ENCODE measurements around the gene OXNAD1.
A peak's percentile ranks its signal among the peaks of the same experiment; 100 is the strongest.
"Not testable (repeated sequence)": the region's sequence is repeated elsewhere in the genome, so short reads cannot be mapped to it uniquely, and the experiment has no call there.

OXNAD1 gene

DNA sequence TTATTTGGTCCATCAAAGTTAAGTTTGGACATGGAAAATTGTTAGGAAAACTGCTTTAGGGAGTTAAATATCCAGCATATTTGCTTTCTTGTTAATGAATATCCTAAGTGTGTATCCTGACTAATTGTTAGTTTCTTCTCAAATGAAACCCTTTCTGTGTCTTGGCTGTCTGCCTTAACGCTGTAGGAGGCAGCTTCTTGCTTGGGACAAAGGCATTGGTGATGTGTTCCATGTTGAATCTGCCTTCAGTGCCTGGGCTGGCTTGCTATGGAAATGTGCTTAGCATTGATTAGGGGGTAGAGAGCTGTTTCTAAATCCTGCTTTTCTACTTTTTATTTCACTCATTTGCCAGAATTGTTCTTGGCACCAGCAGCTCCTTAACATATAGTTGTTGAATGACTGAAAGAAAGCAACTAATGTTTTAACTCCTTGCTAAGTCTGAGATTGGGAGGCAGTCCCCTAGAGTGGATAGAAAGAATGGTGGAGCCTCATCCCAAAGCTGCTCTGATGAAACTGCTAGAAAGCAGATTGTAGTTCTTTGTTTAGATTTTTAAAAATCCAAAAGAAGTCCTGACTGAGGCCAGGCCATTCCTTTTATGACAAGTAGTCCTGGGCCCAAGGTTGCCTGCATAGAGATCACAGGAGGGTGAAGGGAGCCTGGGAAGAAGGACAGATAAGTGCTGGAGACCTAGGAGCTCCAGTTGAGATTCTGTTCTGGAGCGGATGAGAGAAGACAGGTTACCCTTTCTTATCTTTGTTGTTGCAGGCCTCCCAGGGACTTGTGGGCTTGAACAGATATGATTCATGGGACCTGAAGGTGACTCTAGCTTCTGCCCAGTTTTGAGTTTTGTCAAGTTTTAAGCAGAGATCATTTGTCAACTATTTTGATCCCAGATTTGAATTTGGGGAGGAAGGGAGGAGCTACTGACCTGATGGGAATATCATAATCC lies 39.3 kb downstream of the OXNAD1 start:
- no peak for DNase-seq (ENCODE audit: low read depth)

DNA sequence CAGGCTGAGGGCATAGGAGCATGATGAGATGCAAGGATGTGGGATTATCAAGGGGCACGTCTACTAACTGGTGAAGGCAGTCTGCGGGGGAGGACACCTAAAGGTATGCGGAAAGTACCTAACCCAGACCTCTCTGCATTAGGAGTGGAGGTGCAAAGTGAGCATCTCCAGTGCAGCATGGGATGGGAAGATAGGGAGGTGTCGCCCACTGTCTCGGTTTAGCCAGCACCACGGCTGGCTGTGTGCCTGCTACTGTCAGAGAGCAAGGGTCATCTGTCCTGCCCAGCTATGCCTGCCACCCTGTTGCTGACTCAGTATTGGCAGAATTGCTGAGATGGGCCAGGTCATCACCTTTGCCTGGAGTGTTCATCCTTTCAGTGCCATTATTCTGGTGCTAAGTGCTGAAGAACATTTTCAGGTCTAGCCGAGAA lies 40.1 kb downstream of the OXNAD1 start:
- DNase-seq (ENCODE audit: low read depth), result no peak

- no peak for DNase-seq (ENCODE audit: low read depth)
Measured at GRCh38 chr3:16307832-16308531, 43.0 kb downstream of the OXNAD1 start.

- DNase-seq (ENCODE audit: low read depth), result no peak
Measured at GRCh38 chr3:16308727-16309126, 43.7 kb downstream of the OXNAD1 start.

GRCh38 chr3:16309558-16309957 lies 44.5 kb downstream of the OXNAD1 start:
- no peak for DNase-seq (ENCODE audit: low read depth)

DNA sequence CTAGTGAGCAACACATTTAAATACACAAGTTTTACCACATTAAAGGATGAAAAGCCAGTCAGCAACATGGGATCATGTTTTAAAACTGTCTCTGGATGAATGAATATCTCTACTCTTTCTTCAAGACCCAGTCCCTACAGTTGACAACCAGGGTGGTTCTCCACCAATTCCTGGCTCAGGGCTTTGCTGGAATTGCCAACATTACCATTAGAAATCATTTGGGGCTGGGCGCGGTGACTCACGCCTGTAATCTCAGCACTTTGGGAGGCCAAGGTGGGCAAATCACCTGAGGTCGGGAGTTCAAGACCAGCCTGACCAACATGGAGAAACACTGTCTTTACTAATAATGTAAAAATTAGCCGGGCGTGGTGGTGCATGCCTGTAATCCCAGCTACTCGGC lies 45.5 kb downstream of the OXNAD1 start:
- not testable (repeated sequence) for DNase-seq (ENCODE audit: low read depth)

DNA sequence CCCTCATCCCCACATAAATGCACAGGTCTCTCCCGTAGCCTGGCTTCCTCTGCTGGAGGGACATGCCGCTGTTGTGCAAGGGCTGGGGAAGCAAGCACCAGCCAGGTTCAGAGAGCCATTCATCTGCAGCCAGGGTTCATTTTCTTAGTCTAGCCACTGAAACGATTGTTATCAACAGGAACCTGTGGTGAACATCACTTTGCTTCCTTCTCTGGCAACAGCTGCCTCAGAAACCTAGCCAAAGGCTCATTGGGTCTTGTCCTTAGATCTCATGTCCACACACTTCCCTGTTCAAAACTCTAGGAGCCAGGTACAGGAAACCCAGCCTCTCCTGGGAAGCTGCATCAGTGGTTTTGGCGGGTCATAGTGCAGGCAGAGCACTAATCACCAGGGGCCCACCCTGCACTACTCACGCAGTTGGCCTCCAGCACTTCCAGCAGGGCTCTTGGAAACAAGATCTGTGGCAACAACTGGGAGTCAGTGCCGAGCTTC lies 47.0 kb downstream of the OXNAD1 start:
- no peak for DNase-seq (ENCODE audit: low read depth)

DNA sequence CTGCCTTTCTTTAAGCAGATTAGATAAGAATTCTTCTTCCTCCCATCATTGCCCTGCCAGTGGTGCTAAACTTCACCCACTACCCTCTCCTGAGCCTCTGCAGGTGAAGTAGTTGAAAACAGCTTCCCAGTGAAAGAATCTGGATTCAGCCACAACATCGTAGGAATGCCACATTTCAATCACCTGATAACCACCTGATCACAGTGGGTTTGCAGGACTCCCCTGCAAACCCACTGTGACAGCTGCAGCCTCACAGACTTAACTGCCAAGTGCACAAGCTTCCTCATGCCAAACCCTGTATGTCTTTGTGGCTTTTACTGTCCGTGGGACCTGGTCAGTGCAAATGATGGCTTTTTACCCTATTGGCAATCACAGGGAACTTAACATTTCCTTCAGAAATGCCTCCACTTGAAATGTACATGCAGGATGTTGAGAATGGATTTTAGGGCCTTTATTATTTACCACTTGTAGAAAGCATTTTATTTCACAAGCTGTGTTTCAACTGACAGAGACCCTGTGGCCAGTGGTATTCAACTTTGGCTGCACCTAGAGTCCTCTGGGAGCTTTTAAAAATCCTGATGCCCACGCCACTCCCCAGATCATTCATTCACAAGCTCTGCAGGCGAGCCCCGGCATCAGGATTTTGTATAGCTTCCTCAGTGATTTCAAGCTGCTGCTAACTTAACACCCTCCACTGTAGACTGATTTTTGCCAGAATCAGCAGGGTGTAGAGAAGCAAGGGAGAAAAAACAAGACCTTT lies 49.1 kb downstream of the OXNAD1 start:
- no peak for DNase-seq (ENCODE audit: low read depth)

DNA sequence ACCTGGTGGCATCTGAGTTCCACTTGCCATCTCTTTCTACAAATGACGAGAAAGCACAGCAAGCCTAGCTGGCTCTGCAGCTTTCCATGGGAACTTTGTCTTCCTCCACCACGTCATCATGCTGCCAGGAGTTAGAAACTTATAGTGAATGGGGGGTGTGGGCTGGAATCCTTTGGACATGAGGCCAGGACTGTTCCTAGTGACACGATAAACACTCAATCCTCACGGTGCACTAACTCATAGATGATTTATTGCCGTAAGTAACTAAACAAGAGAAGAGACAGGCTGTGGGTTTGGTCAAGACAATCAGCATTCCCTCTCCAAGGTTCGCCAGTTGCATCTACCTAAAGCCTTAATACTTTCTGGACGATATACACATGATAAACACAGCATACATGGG lies 50.6 kb downstream of the OXNAD1 start:
- no peak for DNase-seq (ENCODE audit: low read depth)

DNA sequence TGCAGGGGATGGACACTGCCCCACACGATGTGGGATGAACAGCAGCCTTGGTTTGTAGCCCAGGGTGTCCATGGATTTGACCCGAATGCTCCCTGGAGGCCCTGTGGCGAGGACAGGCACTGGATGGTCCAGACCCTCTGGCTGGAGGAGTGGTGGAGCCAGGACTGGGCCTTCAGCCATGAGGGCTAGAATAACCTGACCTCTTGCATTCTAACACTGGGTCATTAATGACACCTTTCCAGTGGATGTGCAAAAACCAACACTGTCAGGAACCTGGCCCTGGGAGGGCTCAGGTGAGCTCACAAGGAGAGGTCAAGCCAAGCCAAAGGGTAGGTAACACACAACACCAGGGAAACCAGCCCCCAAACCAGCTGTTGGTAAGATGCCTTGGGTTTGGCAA lies 51.4 kb downstream of the OXNAD1 start:
- DNase-seq (ENCODE audit: low read depth), result no peak

DNA sequence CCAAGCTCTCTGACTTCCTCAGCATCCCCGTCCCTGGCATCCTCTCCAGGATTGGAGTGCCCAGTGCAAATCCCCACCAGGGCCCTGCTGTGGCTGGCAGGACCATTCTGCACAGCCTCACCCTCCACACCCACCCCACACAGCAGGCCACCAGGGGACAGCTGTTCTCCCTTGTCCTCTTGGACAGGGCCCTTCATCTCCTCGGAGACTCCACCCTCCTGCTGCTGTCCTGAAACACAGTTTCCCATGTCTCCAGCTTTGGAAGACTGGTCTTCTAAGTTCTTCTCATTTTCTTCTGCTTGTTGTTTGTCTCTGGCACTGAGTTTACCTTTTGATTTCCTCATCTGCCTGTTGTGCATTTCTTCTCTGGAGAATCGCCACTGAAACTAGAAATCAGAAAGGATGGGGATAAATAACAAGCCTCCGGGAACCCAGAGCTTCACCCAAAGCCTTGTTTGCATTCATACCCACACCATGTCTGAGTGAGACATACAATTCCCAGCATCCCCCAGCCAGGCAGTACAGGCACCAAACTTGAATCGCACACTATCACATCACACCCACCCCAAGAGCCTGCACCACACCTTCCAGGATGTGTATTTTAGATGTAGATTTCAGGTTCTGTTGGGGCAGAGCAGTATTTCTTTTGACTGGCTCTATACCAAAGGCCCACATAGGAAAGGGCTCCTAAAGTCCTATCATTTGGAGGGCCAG lies 52.0 kb downstream of the OXNAD1 start:
- no peak for DNase-seq (ENCODE audit: low read depth)

DNA sequence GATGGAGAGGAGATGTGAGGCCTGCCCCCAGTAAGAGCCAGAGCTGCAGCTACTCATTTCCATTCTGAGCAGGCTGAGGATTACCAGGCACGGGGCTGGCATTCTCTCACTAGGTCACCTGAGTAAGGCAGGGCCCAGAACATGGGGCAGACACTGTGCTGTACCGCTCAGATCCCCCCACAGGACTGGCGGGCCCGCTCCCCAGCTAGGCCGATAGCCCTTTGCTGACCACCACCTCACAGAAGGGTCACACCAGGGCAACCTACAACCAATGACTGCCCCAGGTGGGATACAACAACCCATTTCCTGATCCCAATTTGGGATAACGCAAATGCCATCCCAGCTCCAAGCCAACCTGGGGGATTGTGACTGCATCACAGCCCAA lies 52.5 kb downstream of the OXNAD1 start:
- no peak for DNase-seq (ENCODE audit: low read depth)

DNA sequence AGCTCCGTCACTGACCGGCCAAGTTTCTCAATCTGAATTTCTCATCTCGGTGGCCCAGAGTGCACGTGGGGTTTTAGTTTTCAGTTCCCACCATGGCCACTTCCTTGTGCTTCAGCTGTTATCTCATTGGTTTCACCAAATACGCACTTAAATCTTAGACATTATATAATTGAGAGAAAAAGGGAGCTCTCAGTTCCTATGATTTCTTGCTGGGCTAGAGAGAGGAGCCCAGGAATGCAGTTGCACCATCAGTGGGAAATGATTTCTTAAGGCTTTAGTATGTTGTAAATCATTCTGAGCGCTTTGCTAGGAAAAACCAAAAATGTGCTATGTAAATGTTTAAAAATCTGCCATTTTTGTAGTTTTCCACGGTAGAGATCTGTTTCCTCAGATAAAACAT lies 53.2 kb downstream of the OXNAD1 start:
- no peak for DNase-seq (ENCODE audit: low read depth)

DNA sequence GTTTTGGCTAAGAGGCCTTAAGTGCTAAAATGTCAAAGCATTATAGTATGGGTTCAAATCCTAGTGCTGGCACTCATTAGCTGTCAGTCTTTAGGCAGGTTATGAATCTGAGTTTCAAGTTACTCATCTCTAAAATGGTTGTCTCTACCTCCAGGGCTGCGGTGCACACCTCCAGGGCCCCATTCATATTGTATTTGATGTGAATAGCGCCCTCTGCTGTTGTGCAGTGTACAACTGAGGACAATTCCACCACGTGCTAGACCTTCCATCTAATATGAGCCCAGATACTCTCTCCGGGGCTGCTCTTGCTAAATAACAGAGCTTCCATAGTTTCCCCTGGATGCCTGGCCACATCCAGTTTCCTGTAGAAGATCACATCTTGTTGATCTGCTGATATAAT lies 54.3 kb downstream of the OXNAD1 start:
- DNase-seq (ENCODE audit: low read depth), result peak; percentile 59

DNA sequence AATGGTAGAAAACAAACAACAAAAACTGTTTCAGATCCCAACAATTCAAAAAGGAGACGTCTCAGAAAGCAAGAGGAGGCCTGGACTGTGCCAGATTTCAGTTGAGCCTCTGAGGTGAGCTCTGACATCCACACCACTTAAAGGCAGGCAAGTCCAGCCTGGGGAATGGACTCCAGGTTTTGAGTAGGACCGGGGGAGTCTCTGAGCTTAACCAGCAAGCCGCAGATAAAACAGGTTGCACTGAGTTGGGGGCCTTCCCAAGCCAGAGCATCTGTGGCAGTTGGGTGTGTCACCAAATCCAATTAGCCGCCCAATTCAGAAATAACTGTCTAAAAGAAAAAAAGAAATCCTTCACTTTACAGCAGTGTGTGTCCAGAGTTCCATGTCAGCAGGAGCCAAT lies 54.7 kb downstream of the OXNAD1 start:
- DNase-seq (ENCODE audit: low read depth), result no peak

- DNase-seq (ENCODE audit: low read depth), result no peak
Measured at GRCh38 chr3:16320711-16321110, 55.7 kb downstream of the OXNAD1 start.

DNA sequence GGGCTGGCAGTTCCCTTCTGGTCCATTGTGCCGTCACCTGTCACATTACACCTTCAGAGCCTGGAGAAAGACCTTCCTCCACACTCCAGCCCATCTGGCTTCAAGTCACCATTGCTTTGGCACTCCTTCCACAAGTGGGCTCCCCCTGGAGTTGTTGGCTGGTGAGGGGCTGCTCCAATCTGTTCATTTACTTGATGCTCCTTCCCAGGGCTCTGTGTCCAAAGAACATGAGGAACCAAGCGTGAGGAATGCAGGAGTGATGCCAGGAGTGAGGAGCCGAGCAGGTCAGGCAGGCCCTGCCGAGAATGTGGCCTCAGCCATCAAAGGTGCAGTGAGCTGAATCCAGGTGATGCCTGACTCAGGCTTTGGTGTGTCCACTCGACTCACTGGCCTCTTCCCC lies 57.2 kb downstream of the OXNAD1 start:
- DNase-seq (ENCODE audit: low read depth), result no peak

GRCh38 chr3:16323737-16324136 lies 58.7 kb downstream of the OXNAD1 start:
- DNase-seq (ENCODE audit: low read depth), result no peak

DNA sequence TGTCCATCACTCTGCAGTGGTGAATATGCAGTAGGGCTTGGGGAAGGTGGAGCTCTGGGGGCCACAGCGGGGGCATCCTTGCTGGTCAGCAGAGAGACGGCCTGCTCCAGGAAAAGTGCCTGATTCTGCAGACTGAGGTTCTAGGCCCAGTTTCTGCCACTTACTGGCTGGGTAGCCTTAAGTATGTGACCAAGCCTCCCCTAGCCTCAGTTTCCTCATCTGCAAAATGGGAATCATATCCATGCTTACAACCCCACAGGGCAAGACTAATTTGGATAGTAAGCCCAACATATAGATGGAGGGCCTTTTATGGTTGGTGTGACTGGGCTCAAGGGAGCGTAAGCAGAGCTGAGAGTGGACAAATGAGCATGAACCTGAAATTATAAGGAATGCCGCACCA lies 60.8 kb downstream of the OXNAD1 start:
- no peak for DNase-seq (ENCODE audit: low read depth)

DNA sequence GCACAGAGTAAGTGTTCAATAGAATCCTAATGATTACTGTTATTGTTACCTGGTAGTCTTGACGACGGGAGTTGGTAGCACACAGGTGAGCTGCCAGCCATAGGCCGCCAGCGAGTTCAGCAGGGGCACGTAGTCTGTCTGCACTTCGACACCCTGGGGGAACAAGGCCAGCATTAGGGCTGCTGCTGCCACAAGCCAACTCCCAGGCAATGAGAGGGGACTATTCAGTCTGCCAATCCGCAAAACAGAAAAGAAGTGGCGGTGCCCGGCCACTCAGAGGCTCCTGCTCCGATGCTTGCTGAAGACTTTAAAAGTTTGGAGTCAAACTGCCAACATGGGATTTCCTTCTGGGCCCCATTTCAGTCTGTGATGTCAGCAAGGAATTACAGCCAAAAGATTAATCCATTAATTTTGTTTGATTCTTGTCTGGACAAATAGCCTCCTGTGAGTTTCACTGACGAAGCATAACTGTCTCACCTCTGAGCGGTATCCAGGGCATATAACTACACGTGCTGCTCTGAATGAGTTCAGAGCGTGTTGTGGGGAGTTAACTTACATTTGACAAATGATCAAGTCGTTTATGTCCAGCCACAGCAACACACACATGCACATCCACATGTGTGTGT lies 61.8 kb downstream of the OXNAD1 start:
- no peak for DNase-seq (ENCODE audit: low read depth)

- DNase-seq (ENCODE audit: low read depth), result no peak
Measured at GRCh38 chr3:16328124-16328523, 63.1 kb downstream of the OXNAD1 start.
